ENCODE measurements around the gene FAM161B.
"Not testable (repeated sequence)": the region's sequence is repeated elsewhere in the genome, so short reads cannot be mapped to it uniquely, and the experiment has no call there.

FAM161B gene, protein sequence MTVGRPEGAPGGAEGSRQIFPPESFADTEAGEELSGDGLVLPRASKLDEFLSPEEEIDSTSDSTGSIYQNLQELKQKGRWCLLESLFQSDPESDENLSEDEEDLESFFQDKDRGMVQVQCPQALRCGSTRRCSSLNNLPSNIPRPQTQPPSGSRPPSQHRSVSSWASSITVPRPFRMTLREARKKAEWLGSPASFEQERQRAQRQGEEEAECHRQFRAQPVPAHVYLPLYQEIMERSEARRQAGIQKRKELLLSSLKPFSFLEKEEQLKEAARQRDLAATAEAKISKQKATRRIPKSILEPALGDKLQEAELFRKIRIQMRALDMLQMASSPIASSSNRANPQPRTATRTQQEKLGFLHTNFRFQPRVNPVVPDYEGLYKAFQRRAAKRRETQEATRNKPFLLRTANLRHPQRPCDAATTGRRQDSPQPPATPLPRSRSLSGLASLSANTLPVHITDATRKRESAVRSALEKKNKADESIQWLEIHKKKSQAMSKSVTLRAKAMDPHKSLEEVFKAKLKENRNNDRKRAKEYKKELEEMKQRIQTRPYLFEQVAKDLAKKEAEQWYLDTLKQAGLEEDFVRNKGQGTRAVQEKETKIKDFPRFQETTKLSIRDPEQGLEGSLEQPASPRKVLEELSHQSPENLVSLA

DNA sequence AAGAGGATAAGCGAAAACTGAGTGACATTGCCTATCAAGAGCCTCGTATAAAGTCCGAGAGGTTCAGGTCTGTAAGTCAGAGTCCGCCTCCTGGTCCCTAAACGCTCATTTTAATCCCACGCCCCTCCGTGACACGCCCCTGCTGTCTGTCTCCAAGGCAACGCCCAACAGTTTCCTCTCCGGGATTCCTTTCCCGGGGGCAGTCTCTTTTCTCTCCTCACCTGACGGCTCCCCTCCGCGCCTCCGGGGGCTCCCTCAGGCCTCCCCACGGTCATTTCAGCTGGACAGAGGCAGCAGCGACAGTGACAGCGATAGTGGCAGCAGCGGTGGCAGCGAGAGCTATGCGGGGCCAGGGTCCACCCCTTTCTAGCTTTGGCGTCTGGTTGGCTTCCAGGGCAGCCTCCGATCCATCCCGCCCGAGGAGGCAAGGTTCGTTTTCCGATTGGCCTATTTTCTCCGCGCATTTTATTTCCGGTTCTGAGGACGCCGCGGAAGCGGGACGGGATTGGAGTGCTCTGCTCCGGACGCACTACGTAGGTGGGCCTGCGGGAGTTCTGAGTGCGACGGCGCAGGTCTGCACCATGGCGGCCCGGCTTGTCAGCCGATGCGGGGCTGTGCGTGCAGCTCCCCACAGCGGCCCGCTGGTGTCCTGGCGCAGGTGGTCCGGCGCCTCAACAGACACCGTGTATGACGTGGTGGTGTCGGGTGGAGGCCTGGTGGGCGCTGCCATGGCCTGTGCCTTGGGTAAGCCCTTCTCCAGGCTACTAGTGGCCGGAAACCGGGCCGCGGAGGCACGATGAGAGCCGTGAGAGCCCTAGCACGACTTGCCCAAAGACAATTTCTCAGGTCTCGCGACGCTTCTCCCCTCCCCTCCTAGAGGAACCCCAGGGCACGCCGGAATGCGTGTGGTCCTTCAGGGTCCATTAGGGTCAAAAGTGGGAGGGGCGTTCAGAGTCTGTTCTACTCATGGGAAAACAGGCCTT lies at the start of gene FAM161B, which contains the start of gene COQ6:
Gene FAM161B (minus strand): TSS at position 343 of the 983 bp plus-strand sequence. CDS start 68 bp downstream, at position 275.
Gene COQ6 (plus strand): TSS at position 551 of the 983 bp plus-strand sequence. CDS start 31 bp downstream, at position 582.
- peaks cover 23% of the 10 kb centered on the region for H3K4me1 Mint-ChIP-seq (ENCODE audit: low read depth)
- H3K9me3 Mint-ChIP-seq (ENCODE audit: low read depth), result no peaks in the 10 kb centered on the region
- no peaks in the 10 kb centered on the region for H3K36me3 Mint-ChIP-seq
- no peaks in the 10 kb centered on the region for H3K27me3 Mint-ChIP-seq
- peak within 1 kb of the TSS; percentile 89 for H3K27ac Mint-ChIP-seq
- H3K4me3 Mint-ChIP-seq, result peak within 1 kb of the TSS; percentile 96

DNA sequence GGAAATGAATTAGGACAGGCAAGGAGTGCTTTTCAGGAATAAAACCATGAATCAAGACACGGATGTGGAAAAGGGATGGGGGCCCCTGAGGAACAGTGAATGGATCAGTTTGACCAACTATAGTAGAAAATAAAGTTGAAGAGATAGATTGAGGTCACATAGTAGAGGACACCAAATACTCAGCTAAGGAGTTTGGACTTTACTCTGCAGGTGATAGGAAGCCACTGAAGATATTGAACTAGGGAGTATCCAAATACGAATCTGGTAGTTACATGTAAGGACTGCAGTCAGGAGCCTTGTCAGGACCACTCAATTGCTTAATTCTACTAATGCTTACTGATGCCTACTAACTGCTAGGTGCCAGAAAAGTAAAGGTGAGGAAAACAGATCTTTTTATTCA lies 48.8 kb upstream of the FAM161B start:
- Mint-ChIP-seq H3K4me1 (ENCODE audit: low read depth) (no peaks in the 10 kb centered on the region), H3K36me3 (peaks cover 7% of the 10 kb centered on the region), H3K27ac (no peak overlapping the region), H3K4me3 (no peak overlapping the region), H3K27me3 (no peaks in the 10 kb centered on the region), H3K9me3 (ENCODE audit: low read depth) (no peaks in the 10 kb centered on the region)

DNA sequence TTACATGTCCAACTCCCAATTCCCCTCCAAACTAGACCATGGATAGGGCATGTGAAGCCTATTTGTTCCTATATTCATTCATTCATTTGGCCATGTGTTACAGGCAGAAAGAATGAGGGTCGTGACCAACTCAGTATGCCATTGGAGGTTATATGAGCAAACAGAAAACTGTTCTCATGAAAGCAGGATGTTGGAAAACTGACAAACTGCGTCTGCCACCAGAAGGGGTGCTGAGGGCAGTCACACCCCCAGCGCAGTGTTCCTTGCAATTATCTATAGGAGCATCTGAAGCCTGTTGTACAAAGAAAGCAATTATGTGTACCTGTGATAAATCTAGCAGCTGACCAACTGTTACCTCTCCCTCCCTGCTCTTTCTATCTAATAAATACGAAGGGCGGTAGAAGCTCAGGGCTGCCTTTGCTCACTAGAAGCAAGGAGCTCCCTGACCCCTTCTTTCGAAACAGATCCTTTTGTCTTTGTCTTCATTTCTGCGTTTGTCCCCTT lies 48.1 kb upstream of the FAM161B start:
- Mint-ChIP-seq H3K4me3 (no peak overlapping the region), H3K27me3 (no peaks in the 10 kb centered on the region), H3K27ac (no peak overlapping the region), H3K9me3 (ENCODE audit: low read depth) (no peaks in the 10 kb centered on the region), H3K36me3 (peaks cover 3% of the 10 kb centered on the region), H3K4me1 (ENCODE audit: low read depth) (no peaks in the 10 kb centered on the region)

DNA sequence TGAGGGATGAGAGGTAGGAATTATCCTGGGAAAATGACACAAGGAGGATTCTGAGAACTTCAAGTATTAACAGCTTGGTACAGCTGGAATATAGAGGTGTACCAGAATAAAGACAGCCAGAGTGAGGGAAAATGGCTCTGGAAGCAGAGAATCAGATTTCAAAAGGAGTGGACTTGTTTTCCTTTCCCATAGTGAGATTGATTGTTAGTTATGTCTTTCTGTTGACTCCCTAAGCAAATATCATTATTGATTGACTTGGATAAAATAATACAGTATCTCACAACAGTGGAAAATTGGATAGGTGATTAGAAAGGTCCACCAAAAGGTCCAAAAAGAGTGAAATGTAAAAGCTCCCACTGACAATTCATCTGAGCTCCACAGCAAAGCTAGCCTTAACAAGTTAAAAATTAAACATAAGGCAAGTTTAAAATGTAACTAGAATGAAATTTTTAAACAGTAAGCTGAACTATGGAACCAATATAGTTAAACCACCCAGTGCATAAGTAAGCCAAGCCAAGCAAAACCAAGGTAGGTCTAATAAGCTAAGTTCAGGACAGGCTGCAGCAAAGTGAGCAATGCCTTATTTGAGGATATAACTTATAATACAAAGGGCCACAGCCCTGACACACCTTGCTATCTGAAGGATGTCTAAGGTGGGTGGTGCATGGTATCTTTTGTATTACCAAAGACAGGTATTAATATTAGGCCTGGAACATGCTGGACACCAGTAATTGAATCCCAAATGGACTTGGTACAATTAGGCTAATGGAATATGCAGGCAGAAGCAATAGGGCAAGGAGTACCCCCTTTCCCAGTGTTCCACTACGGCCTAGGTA lies 47.4 kb upstream of the FAM161B start:
- Mint-ChIP-seq H3K36me3 (no peaks in the 10 kb centered on the region), H3K4me1 (ENCODE audit: low read depth) (no peaks in the 10 kb centered on the region), H3K4me3 (no peak overlapping the region), H3K27ac (no peak overlapping the region), H3K27me3 (no peaks in the 10 kb centered on the region), H3K9me3 (ENCODE audit: low read depth) (no peaks in the 10 kb centered on the region)

DNA sequence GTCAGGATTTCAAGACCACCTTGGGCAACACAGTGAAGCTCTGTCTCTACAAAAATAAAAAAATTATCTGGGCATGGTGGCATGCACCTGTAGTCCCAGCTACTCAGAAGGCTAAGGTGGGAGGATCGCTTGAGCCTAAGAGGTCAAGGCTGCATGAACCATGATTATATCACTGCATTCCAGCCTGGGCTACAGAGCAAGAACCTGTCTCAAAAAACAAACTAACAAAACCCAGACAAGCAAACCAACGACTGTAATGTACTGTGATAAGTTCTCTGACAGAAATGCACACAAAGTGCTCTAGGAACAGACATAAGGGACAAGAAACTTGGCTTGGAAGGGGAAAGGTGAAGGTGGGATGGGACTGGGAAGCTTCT lies 46.8 kb upstream of the FAM161B start:
- no peaks in the 10 kb centered on the region for H3K4me1 Mint-ChIP-seq (ENCODE audit: low read depth)
- no peaks in the 10 kb centered on the region for H3K9me3 Mint-ChIP-seq (ENCODE audit: low read depth)
- no peaks in the 10 kb centered on the region for H3K27me3 Mint-ChIP-seq
- peaks cover 2% of the 10 kb centered on the region for H3K36me3 Mint-ChIP-seq
- no peak overlapping the region for H3K4me3 Mint-ChIP-seq
- H3K27ac Mint-ChIP-seq, result no peak overlapping the region

DNA sequence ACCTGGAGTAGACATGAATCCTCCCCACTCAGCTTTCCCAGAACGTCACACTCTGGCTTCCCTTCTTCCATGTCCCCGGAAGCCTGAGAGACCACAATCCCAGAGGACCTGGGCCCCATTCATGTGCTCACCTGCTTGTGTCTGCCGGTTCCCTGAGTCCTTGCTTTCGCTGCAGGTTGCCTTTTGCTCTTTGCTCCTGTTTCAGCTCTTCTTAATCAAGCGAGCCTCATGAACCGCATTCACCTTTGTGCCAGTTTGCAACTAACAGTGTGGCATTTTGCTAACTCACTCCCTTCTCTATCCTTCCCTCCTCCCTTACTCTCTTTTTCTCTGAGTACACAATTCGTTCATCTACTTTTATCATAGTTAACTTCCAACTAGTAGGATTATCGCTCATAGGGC lies 46.1 kb upstream of the FAM161B start:
- Mint-ChIP-seq H3K9me3 (ENCODE audit: low read depth) (no peaks in the 10 kb centered on the region), H3K4me3 (no peak overlapping the region), H3K4me1 (ENCODE audit: low read depth) (no peaks in the 10 kb centered on the region), H3K36me3 (peaks cover 2% of the 10 kb centered on the region), H3K27ac (no peak overlapping the region), H3K27me3 (no peaks in the 10 kb centered on the region)

DNA sequence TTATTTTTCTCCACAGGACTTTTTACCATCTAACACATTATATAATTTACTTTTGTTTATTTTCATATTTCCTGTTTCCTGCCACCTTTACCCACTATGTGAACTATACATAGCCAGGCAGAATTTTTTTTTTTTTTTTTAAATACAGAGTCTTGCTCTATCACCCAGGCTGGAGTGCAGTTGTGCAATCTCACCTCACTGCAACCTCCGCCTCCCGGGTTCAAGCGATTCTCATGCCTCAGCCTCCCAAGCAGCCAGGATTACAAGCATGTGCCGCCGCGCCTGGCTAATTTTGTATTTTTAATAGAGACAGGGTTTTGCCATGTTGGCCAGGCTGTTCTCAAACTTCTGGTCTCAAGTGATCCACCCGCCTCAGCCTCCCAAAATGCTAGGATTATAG lies 45.0 kb upstream of the FAM161B start:
- not testable (repeated sequence) for H3K4me1 Mint-ChIP-seq (ENCODE audit: low read depth); H3K27me3 Mint-ChIP-seq; H3K9me3 Mint-ChIP-seq (ENCODE audit: low read depth); H3K27ac Mint-ChIP-seq; H3K4me3 Mint-ChIP-seq; H3K36me3 Mint-ChIP-seq

DNA sequence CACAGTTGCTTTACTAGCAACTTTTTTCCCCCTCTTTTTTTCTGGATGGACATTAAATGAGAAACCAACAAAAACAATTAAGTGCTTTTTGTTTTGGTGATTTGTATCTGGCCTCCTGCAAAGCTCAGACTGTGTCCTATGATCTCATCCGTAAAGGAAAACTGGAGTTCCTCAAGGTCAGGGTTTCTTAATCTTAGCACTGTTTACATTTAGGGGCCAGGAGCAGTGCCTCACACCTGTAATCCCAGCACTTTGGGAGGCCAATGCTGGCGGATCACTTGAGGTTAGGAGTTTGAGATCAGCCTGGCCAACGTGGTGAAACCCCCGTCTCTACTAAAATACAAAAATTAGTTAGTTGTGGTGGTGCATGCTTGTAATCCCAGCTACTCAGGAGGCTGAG lies 41.2 kb upstream of the FAM161B start:
- no peaks in the 10 kb centered on the region for H3K4me1 Mint-ChIP-seq (ENCODE audit: low read depth)
- H3K9me3 Mint-ChIP-seq (ENCODE audit: low read depth), result no peaks in the 10 kb centered on the region
- H3K27me3 Mint-ChIP-seq, result no peaks in the 10 kb centered on the region
- no peak overlapping the region for H3K4me3 Mint-ChIP-seq
- H3K27ac Mint-ChIP-seq, result no peak overlapping the region
- peaks cover 9% of the 10 kb centered on the region for H3K36me3 Mint-ChIP-seq

DNA sequence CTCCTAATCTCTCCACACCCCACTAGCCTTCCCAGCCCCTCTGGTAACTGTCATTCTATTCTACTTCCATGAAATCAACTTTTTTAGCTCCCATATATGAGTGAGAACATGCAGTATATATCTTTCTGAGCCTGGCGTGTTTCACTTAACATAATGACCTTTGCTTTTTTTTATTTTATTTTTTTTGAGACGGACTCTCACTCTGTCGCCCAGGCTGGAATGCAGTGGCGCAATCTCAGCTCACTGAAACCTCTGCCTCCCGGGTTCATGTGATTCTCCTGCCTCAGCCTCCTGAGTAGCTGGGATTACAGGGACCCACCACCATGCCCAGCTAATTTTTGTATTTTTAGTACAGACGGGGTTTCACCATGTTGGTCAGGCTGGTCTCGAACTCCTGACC lies 38.8 kb upstream of the FAM161B start:
- not testable (repeated sequence) for H3K9me3 Mint-ChIP-seq (ENCODE audit: low read depth); H3K27ac Mint-ChIP-seq; H3K27me3 Mint-ChIP-seq; H3K4me1 Mint-ChIP-seq (ENCODE audit: low read depth); H3K4me3 Mint-ChIP-seq
- peaks cover 13% of the 10 kb centered on the region for H3K36me3 Mint-ChIP-seq

DNA sequence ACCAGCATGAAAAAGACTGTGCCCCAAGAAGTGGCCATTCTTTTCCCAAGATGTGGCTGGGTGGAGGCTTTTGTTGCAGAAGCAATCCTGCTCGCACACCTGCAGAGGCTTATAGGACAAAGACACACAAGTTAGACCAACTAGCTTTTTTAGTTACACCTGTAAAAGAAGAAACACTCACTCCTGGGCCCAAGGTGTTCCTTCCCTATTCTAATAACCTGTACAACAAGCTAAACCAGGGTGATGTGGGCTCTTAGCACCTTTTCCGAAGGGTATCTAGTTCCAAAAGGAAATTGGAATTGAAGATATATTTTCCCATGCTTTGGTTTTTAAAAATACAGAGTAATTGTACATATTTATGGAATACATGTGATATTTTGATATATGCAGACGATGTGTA lies 38.2 kb upstream of the FAM161B start:
- no peak overlapping the region for H3K27ac Mint-ChIP-seq
- H3K4me3 Mint-ChIP-seq, result no peak overlapping the region
- H3K27me3 Mint-ChIP-seq, result no peaks in the 10 kb centered on the region
- H3K9me3 Mint-ChIP-seq (ENCODE audit: low read depth), result no peaks in the 10 kb centered on the region
- H3K36me3 Mint-ChIP-seq, result peaks cover 13% of the 10 kb centered on the region
- H3K4me1 Mint-ChIP-seq (ENCODE audit: low read depth), result no peaks in the 10 kb centered on the region

DNA sequence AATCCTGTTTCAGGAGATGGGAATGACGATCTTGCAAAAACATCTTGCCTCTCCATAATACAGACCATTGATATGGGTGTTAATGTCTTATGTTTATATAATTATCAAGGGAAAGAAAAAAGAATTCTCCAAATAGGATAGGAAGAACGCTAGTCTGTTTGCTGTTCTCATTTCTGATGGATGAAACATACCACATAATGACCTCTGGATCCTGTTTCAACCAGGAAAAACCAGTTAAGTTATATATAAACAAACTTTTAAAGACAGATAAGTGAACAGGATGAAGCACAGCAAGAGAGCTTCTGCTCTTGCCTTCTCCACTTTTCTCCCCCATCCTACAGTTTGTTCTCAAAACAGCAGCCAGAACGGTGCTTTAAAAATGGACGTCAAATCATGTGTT lies 28.0 kb upstream of the FAM161B start:
- no peaks in the 10 kb centered on the region for H3K27me3 Mint-ChIP-seq
- peaks cover 4% of the 10 kb centered on the region for H3K36me3 Mint-ChIP-seq
- H3K9me3 Mint-ChIP-seq (ENCODE audit: low read depth), result no peaks in the 10 kb centered on the region
- H3K27ac Mint-ChIP-seq, result no peak overlapping the region
- no peak overlapping the region for H3K4me3 Mint-ChIP-seq
- no peaks in the 10 kb centered on the region for H3K4me1 Mint-ChIP-seq (ENCODE audit: low read depth)

DNA sequence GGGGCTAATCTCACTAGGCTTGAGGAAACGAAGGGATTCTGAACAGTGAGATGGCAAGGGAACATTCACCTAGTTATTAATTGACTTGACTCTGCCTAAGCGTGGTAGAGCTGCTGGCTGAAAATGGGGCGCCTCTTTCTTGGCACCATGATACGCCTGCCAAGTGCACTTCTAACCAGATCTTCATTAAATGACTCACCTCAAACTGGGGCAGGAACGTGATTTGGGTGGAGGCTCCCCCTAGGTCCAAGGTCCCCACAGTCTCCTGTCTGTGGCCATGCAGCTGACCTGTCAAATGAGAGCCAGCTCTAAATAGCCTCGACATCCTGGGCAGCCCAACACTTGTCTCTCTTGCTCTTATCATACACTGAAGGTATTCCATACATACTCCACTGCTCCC lies 26.2 kb upstream of the FAM161B start:
- H3K4me1 Mint-ChIP-seq (ENCODE audit: low read depth), result no peaks in the 10 kb centered on the region
- no peak overlapping the region for H3K27ac Mint-ChIP-seq
- no peaks in the 10 kb centered on the region for H3K27me3 Mint-ChIP-seq
- H3K36me3 Mint-ChIP-seq, result peaks cover 6% of the 10 kb centered on the region
- H3K4me3 Mint-ChIP-seq, result no peak overlapping the region
- H3K9me3 Mint-ChIP-seq (ENCODE audit: low read depth), result no peaks in the 10 kb centered on the region

DNA sequence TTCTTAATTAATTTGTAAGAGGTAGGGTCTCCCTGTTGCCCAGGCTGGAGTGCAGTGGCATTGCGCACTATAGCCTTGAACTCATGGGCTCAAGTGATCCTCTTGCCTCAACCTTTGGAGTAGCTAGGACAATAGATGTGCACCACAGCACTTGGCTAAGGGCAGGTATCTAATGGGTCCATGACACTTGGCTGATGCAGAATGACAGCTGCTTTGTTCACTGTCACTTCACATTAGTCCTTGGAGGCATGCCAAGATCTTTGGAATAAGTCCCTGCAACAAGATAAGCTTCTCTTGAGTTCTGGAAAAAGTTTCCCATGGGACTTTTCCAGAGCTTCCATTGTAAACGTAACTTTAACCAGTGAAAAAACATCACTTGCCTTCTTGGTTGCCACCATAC lies 23.6 kb upstream of the FAM161B start:
- Mint-ChIP-seq H3K36me3 (peaks cover 2% of the 10 kb centered on the region), H3K9me3 (ENCODE audit: low read depth) (no peaks in the 10 kb centered on the region), H3K4me1 (ENCODE audit: low read depth) (no peaks in the 10 kb centered on the region), H3K27me3 (no peaks in the 10 kb centered on the region), H3K4me3 (no peak overlapping the region), H3K27ac (no peak overlapping the region)

DNA sequence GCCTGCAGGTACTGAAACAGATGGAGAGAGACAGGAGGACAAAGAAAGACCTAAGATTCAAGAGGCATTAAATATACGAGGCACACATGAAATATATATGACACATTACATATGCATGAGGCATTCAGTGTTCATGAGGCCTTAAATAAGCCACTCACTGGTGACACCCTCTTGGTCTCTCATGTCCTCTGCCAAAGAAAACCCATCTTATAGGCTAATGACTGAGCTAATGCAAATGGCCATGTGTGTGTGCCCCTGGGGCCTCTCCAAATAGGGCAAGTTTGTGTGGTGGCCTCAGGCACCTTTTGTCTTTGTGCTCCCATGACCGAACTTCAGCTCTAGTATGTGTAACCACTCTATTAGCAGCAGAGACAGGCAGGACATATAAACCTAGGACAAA lies 19.0 kb upstream of the FAM161B start:
- no peak overlapping the region for H3K27ac Mint-ChIP-seq
- no peak overlapping the region for H3K4me3 Mint-ChIP-seq
- H3K36me3 Mint-ChIP-seq, result peaks cover 2% of the 10 kb centered on the region
- H3K4me1 Mint-ChIP-seq (ENCODE audit: low read depth), result no peaks in the 10 kb centered on the region
- no peaks in the 10 kb centered on the region for H3K9me3 Mint-ChIP-seq (ENCODE audit: low read depth)
- H3K27me3 Mint-ChIP-seq, result no peaks in the 10 kb centered on the region

Data from activated naive CD8-positive, alpha-beta T cell (primary cell).